HG03108 (cell line): ENCODE results near the gene RRH.
A peak's percentile ranks its signal among the peaks of the same experiment; 100 is the strongest.
"Not testable (repeated sequence)": the region's sequence is repeated elsewhere in the genome, so short reads cannot be mapped to it uniquely, and the experiment has no call there.

Experiments used
- ATAC-seq: cut with Tn5 transposase; IDR thresholded peaks from one replicate; pipeline ENCODE4 v1.9.1; 2021; ENCODE audit warnings: moderate library complexity; ENCODE audit not compliant: unreplicated experiment

Gene RRH

GRCh38 chr4:109827672-109828071, at the start of gene RRH:
TSS of gene RRH (plus strand) at chr4:109827972. CDS start at chr4:109828028, 56 bp downstream.
- no peak for ATAC-seq

DNA sequence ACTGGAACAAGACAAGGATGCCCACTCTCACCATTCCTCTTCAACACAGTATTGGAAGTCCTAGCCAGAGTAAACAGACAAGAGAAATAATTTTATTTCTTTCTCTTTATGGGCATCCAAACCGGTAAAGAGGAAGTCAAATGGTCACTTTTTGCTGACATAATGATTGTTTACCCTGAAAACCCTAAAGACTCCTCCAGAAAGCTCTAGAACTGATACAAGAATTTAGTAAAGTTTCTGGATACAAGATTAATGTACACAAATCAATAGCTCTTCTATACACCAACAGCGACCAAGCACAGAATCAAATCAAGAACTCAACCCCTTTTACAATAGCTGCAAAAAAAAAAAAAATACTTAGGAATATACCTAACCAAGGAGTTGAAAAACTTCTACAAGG, 45.7 kb upstream of the RRH start:
- ATAC-seq: not testable (repeated sequence)

GRCh38 chr4:109786846-109787245, 40.9 kb upstream of the RRH start:
- ATAC-seq: no peak

GRCh38 chr4:109787807-109788206, 40.0 kb upstream of the RRH start:
- no peak for ATAC-seq

- no peak for ATAC-seq
Measured at GRCh38 chr4:109795059-109795458, 32.7 kb upstream of the RRH start.

DNA sequence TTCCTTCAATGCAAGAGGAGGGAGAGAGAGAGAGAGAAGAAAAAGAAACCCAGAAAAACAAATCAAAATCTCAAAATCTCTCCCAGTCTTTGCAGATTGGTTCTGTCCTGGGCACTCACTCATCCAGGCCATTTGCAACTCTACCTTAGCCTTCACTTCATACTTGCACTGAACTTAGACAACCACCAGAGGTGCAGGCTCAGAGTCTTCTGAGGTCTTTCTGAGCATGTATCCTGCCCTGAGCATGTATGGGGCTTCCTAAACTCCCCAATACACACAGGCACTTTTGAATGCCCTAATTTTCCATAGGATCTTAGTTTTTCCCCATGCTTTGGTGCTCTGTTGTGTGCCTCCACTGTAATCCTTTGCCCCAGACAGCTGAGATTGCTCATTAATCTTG, 28.9 kb upstream of the RRH start:
- ATAC-seq: no peak

DNA sequence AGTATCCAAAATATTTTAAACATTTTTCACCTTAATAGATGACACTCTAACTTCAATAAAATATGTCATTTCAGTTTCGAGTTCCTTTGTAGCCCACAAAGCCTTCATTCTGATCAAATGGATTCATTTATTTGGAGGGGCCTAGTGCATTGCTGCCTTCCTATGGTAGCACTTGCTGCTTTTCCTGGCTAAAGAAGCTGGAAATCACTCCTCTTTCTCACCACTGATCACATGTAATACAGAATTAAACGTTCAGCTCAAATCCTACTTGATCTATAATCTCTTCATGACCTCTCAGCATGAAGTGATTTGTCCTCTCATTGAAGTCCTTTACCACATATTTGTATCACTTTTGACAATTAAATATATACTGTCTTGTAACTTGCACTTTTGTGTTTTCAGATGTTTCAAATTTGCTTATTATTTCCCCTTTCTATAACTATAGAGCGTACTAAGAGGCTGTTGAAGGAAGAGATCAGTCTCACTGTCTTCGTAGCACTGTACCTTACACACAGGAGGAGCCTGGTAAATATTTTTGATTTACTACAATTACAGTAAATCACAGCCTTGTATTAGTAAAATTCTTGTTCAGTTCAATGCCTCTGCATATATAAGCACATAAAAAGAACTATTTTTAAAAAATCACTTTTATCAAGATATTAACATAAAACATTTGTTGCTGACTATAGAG, 26.5 kb upstream of the RRH start:
- ATAC-seq: no peak

DNA sequence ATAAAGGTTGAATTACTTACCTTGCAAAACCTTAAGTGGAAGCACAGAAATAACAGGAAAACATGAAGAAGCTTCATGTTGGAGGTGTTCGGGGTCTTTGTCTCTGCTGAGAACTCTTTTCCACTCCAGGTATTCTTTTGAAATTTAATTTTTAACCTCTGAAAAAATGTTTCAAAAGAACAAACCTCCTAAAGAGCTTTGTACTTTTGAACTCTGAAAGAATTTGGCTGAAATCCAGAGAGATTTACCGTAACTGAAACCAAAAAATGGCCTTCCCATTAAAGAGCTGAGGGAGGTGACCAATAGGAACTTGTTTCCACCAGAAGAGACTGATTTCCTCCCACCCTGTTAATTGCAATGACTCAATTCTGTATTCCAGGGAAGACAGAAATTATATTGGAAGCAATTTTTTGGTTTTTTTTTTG, 25.9 kb upstream of the RRH start, which contains the start of gene CFI:
TSS of gene CFI (minus strand) at position 105 of the 425 bp plus-strand sequence. CDS start at position 77, 28 bp downstream.
- ATAC-seq: no peak

DNA sequence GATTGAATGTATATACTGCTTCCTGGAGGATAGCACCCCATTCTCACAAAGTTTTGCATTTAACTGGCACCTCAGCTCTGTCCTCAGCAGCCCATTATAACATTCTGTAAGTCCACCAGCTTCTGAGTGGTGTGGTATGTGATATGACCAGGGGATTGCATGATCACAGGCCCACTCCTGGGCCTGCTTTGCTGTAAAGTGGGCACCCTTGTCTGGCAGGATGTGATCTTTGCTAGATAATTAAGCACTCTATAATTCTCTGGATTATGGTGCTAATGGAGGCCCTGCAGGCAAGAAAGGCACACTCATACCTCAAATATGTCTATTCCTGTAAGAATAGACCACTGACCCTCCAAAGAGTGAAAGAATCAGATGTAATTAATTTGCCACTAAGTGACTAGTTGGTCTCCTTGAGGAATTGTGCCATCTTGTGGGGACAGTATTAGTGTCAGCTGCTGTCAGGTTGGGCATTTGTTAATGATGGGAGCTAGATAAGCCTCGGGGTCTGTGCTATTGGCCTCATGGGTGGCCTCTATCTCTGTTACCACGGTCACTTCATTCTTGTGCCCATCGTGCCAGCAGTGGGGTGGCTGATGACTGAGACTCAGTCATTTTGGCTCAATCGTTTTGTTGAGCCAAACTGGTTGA, 23.7 kb upstream of the RRH start:
- ATAC-seq: no peak

GRCh38 chr4:109809655-109810054, 18.1 kb upstream of the RRH start:
- ATAC-seq: no peak

GRCh38 chr4:109810552-109811387, 17.0 kb upstream of the RRH start:
- ATAC-seq: no peak

DNA sequence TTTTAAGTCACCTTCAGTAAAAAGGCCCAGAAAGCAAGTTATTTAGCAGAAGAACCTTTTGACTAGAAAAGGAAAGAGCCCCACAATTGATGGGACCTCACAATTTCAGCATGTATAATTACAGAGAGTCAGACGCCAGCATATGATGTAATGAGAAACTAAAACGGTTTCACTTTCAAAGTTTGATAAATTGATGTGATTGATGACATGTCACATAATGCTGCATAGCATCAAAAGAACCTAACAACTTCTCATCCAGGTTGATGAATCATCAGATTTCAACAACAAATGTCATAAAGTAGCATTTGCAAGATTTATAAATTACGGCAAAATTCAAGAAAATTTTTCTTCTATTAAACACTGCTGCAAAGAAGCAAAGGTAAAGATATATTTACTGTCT, 16.1 kb upstream of the RRH start:
- no peak for ATAC-seq

DNA sequence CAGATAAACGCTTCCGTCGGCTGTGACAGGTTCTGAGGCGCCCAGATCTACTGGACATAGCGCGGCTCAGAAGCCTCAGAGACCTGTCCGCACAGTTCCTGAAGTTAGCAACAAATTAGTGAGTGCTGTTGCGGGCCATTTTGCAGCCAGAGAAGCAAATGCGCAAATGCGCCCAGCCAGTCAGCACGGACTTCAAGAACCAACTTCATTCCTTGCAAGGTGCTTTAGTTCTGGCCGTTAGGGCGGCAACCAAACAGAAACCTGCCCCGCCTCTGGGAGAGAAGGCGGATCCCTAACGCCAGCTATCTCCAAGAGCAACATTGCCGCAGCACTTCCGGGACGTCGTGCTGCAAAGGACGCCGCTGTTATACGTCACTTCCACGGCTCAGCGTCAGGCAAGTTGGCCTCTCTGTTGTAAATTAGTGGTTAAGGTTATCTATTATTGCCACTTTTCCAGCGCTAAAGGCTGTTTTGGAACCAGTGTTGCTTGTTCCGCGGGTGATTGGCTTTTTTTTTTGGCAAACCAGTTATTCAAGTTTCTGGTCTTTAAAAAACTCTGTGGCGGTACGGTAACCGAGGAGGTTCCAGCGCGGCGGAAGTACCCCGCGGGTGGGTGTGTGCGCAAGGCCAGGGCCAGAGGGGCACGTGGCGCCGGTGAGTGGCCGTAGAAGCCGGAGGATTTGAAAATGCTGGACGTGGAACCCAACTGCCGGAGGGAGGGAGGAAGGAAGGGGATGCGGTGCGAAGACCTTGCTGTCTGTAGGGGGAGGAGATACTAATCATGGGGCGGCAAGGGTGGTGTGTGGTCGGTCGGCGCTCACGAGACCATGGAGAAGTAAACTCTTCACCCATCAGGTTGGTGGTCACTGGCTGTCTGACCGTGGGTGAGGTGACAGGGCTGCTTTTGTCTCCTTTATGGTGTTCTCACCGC, 12.4 kb upstream of the RRH start, which contains the start of gene GAR1:
TSS of gene GAR1 (plus strand) at position 612 of the 931 bp plus-strand sequence. CDS start 403 bp downstream, outside the sequence.
- peak; percentile 99 for ATAC-seq

GRCh38 chr4:109816082-109816442, 11.7 kb upstream of the RRH start:
- no peak for ATAC-seq

GRCh38 chr4:109816894-109817293, 10.9 kb upstream of the RRH start:
- ATAC-seq: no peak

- no peak for ATAC-seq
Measured at GRCh38 chr4:109818268-109818667, 9.5 kb upstream of the RRH start.

DNA sequence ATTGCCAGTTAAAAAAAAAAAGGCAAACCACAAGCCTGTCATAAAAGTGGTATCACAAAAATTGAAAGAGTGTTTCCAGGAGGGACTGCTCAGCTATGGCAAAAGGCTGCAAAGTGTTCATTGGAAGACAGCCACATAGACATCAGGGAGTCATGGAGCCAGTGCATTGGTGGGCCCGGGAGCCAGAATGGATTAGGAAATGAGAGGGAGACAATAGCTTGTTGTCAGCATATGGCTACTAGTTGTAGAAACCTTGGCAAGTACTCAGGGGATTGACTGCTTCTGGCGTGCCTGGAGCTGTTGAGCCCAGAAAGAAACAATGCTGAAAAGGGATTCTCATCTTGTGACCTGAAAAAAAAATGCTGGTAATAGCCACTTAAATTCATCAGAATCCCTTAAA, 7.2 kb upstream of the RRH start:
- ATAC-seq: no peak

DNA sequence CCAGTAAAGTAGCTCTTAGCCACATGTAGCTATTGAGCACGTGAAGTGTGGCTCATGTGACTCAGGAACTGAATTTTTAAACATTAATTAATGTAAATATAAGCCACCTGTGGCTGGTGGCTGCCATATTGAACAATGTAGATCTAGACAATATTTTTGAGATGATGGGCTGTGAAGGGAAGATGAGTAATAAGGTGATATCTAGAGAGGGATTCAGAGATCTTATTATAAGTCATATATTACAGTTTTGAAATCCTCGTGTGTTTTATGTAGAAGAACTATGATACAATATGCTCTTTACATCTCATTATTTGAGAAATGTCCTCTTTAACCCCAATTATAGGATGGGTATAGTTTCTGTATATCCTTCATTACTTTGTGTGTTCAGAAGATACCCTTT, 6.6 kb upstream of the RRH start:
- no peak for ATAC-seq

- ATAC-seq: no peak
Measured at GRCh38 chr4:109826719-109827118, 1.1 kb upstream of the RRH start.

GRCh38 chr4:109833756-109834155, 6.0 kb downstream of the RRH start:
- no peak for ATAC-seq

- no peak for ATAC-seq
Measured at GRCh38 chr4:109836985-109837384, 9.2 kb downstream of the RRH start.
